Medulla oblongata (tissue), 1 donor: ENCODE data around the gene ITGA1.

ENCODE experiments used
- DNase-seq: peaks from one replicate; pipeline ENCODE4 v3.0.0-alpha.2; 2015; ENCODE audit errors: extremely low spot score

ITGA1 gene

GRCh38 chr5:52772668-52773067, 15.0 kb upstream of the ITGA1 start:
- no peak for DNase-seq

- no peak for DNase-seq
Measured at GRCh38 chr5:52773342-52773741, 14.4 kb upstream of the ITGA1 start.

- DNase-seq, result no peak
Measured at GRCh38 chr5:52774005-52774410, 13.7 kb upstream of the ITGA1 start.

- no peak for DNase-seq
Measured at GRCh38 chr5:52776116-52776515, 11.6 kb upstream of the ITGA1 start.

- DNase-seq, result no peak
Measured at GRCh38 chr5:52777186-52777585, 10.5 kb upstream of the ITGA1 start.

GRCh38 chr5:52778781-52779180, 8.9 kb upstream of the ITGA1 start:
- no peak for DNase-seq

- no peak for DNase-seq
Measured at GRCh38 chr5:52779213-52779612, 8.5 kb upstream of the ITGA1 start.

GRCh38 chr5:52783226-52783959, 4.3 kb upstream of the ITGA1 start:
- no peak for DNase-seq

- no peak for DNase-seq
Measured at GRCh38 chr5:52784737-52785136, 3.0 kb upstream of the ITGA1 start.

- DNase-seq, result no peak
Measured at GRCh38 chr5:52786391-52786790, 1.3 kb upstream of the ITGA1 start.

GRCh38 chr5:52786949-52787599, 642 bp upstream of the ITGA1 start:
- no peak for DNase-seq

- DNase-seq, result no peak
Measured at GRCh38 chr5:52788505-52788821, 747 bp downstream of the ITGA1 start.

- no peak for DNase-seq
Measured at GRCh38 chr5:52789378-52789777, 1.7 kb downstream of the ITGA1 start.

- DNase-seq, result no peak
Measured at GRCh38 chr5:52789851-52790250, 2.1 kb downstream of the ITGA1 start.

GRCh38 chr5:52791366-52791765, 3.6 kb downstream of the ITGA1 start:
- no peak for DNase-seq

- no peak for DNase-seq
Measured at GRCh38 chr5:52794519-52794918, 6.8 kb downstream of the ITGA1 start.

GRCh38 chr5:52796031-52796430, 8.3 kb downstream of the ITGA1 start:
- DNase-seq, result no peak

- DNase-seq, result no peak
Measured at GRCh38 chr5:52796516-52797103, 8.9 kb downstream of the ITGA1 start.

GRCh38 chr5:52798938-52799337, 11.2 kb downstream of the ITGA1 start:
- DNase-seq, result peak; percentile 48

GRCh38 chr5:52799358-52799982, 11.8 kb downstream of the ITGA1 start:
- DNase-seq, result peak; percentile 62

- peak; percentile 97 for DNase-seq
Measured at GRCh38 chr5:52799983-52800393, 12.3 kb downstream of the ITGA1 start.

- DNase-seq, result peak; percentile 62
Measured at GRCh38 chr5:52800394-52801213, 12.9 kb downstream of the ITGA1 start.
